OCI-LY7 (cell line): ENCODE measurements around the gene ERCC4. TPM values are rescaled to one million over a fixed set of nuclear protein-coding genes. Genes with fewer than 3 reads are reported as not detected.
A peak's percentile ranks its signal among the peaks of the same experiment; 100 is the strongest.

ENCODE experiments used
- BruUV-seq: library from RNA; stranded (reverse); fragments of 400-500 nt; replicated peaks from 2 replicates; lab custom pipeline; 2021; lab: Mats Ljungman, UMichigan
- CTCF ChIA-PET: fragments of 300-600 bp; sonication (Branson Sonifier 250); formaldehyde crosslinking; loops from one replicate; lab custom pipeline; 2022; ENCODE audit warnings: antibody characterized with exemption; ENCODE audit not compliant: unreplicated experiment; lab: Charles Lee
- POLR2A ChIA-PET: fragments of 300-600 bp; sonication (Branson Sonifier 250); formaldehyde crosslinking; loops from one replicate; lab custom pipeline; 2022; ENCODE audit warnings: antibody characterized with exemption; lab: Charles Lee
- DNase-seq: peaks from one replicate; pipeline ENCODE4 v3.0.0-alpha.2; 2015; ENCODE audit warnings: low spot score
- H2AFZ ChIP-seq: fragments of 200-600 bp; sonication (generic), shearing (Covaris generic); 2 replicates; pipeline ENCODE4 v1.6.1; 2014; ENCODE audit warnings: mild to moderate bottlenecking, antibody characterized with exemption, low read length, moderate library complexity
- H3K27ac ChIP-seq: fragments of 200-600 bp; sonication (generic); 2 replicates; pipeline ENCODE4 v1.5.1; 2014; ENCODE audit warnings: mixed run types, low read depth, mild to moderate bottlenecking, moderate library complexity, low read length, inconsistent platforms; ENCODE audit not compliant: poor library complexity, severe bottlenecking
- H3K36me3 ChIP-seq: fragments of 200-600 bp; sonication (generic); 2 replicates; pipeline ENCODE4 v1.6.1; 2014; ENCODE audit warnings: mild to moderate bottlenecking, antibody characterized with exemption, low read length, moderate library complexity, mixed read lengths; ENCODE audit not compliant: insufficient read depth
- H3K4me1 ChIP-seq: fragments of 200-600 bp; sonication (generic); 2 replicates; pipeline ENCODE4 v1.5.1; 2014; ENCODE audit warnings: mild to moderate bottlenecking, low read length; ENCODE audit not compliant: insufficient read depth, poor library complexity, severe bottlenecking
- H3K4me2 ChIP-seq: fragments of 200-600 bp; sonication (generic); 2 replicates; pipeline ENCODE4 v1.6.1; 2014; ENCODE audit warnings: mild to moderate bottlenecking, low read length
- H3K4me3 ChIP-seq: fragments of 200-600 bp; sonication (generic); 2 replicates; pipeline ENCODE4 v1.5.1; 2014; ENCODE audit warnings: mild to moderate bottlenecking, low read depth, low read length; ENCODE audit not compliant: poor library complexity, severe bottlenecking
- H3K79me2 ChIP-seq: fragments of 200-600 bp; sonication (generic); 2 replicates; pipeline ENCODE4 v1.6.1; 2016; ENCODE audit warnings: low read depth, mild to moderate bottlenecking, low read length, moderate library complexity, mixed read lengths; ENCODE audit not compliant: insufficient read depth
- H3K9me2 ChIP-seq: fragments of 200-600 bp; sonication (generic); 2 replicates; pipeline ENCODE4 v1.6.1; 2016; ENCODE audit warnings: mild to moderate bottlenecking, low read length, mixed read lengths; ENCODE audit not compliant: insufficient read depth
- H3K9me3 ChIP-seq: fragments of 200-600 bp; sonication (generic); 2 replicates; pipeline ENCODE4 v1.6.1; 2014; ENCODE audit warnings: mild to moderate bottlenecking, mixed run types, low read length, mixed read lengths
- H4K20me1 ChIP-seq: fragments of 200-600 bp; sonication (generic); 2 replicates; pipeline ENCODE4 v1.6.1; 2014; ENCODE audit warnings: mild to moderate bottlenecking, antibody characterized with exemption, low read length, moderate library complexity, mixed read lengths; ENCODE audit not compliant: insufficient read depth
- CTCF ChIP-seq: fragments of 200-600 bp; sonication (generic); conservative IDR thresholded peaks from 2 replicates; pipeline ENCODE4 v1.5.1; 2014; ENCODE audit warnings: mild to moderate bottlenecking, antibody characterized with exemption, low read length, moderate library complexity, mixed read lengths
- EZH2phosphoT487 ChIP-seq: fragments of 200-600 bp; sonication (generic); IDR thresholded peaks from 2 replicates; pipeline ENCODE4 v1.6.1; 2018; ENCODE audit warnings: low read depth, borderline replicate concordance, mild to moderate bottlenecking, mixed run types, antibody characterized with exemption, low read length, moderate library complexity, mixed read lengths
- intact Hi-C: fragments of 100-400 bp; cut with micrococcal nuclease; formaldehyde crosslinking; loops from one replicate; pipeline ENCODE4 v1.10.0; 2022; ENCODE audit not compliant: unreplicated experiment
- total RNA-seq, 2 experiments: library from RNA; depleted of rRNA in 1 of 2; stranded (reverse); fragments of >200 nt in 1 of 2; shearing (Covaris generic) in 1 of 2; gene quantifications; 2 replicates each; pipeline ENCODE4 v1.2.3, GENCODE V29; 2014 to 2022

Gene ERCC4
- total RNA-seq, 2 experiments from 2014 or later: 7.3 to 21.6 TPM

- POLR2A ChIA-PET: interaction anchor here (0.6 kb wide), 1 partner anchor 19 kb away, joined by 3 read pairs; no protein-coding TSS in a partner anchor
- H3K9me3 ChIP-seq: no peaks in the 10 kb centered on the region
- H3K4me3 ChIP-seq: no peak overlapping the region
- no TSS peak for BruUV-seq
- no peaks in the 10 kb centered on the region for H3K4me1 ChIP-seq
- CTCF ChIA-PET: no interaction called here
- H2AFZ ChIP-seq: peak overlapping the region; percentile 27; the same call in 1 of the 2 replicates
- intact Hi-C loops: no loop called here
- H3K4me2 ChIP-seq: peak overlapping the region; percentile 41; the same call in 1 of the 2 replicates
- no peaks in the 10 kb centered on the region for H3K9me2 ChIP-seq
- no peaks in the 10 kb centered on the region for H3K36me3 ChIP-seq
- DNase-seq: no peak
- no peak for TF ChIP-seq CTCF
- TF ChIP-seq EZH2phosphoT487: no peak
- no peak overlapping the region for H3K27ac ChIP-seq
- H3K79me2 ChIP-seq: no peaks in the 10 kb centered on the region
- no peaks in the 10 kb centered on the region for H4K20me1 ChIP-seq
Observed at GRCh38 chr16:13957197-13958078, 37.5 kb downstream of the ERCC4 start.

GRCh38 chr16:13958474-13958873, 38.5 kb downstream of the ERCC4 start:
- ChIA-PET CTCF (no interaction called here), POLR2A (no interaction called here)
- no peak for DNase-seq
- TF ChIP-seq CTCF (no peak), EZH2phosphoT487 (no peak)
- Histone ChIP-seq H3K4me3 (no peak overlapping the region), H3K27ac (no peak overlapping the region), H3K4me1 (no peaks in the 10 kb centered on the region), H2AFZ (no peak overlapping the region), H3K9me2 (no peaks in the 10 kb centered on the region), H3K36me3 (no peaks in the 10 kb centered on the region), H3K79me2 (no peaks in the 10 kb centered on the region), H4K20me1 (no peaks in the 10 kb centered on the region), H3K4me2 (no peak overlapping the region), H3K9me3 (no peaks in the 10 kb centered on the region)
- BruUV-seq: no TSS peak
- intact Hi-C loops: no loop called here

GRCh38 chr16:13959626-13960025, 39.7 kb downstream of the ERCC4 start:
- no peak for DNase-seq
- intact Hi-C loops: no loop called here
- no TSS peak for BruUV-seq

More at GRCh38 chr16:13959626-13960025, 39.7 kb downstream of the ERCC4 start:
- H3K9me2 ChIP-seq: no peaks in the 10 kb centered on the region
- H3K4me1 ChIP-seq: no peaks in the 10 kb centered on the region
- H3K9me3 ChIP-seq: no peaks in the 10 kb centered on the region
- no peaks in the 10 kb centered on the region for H4K20me1 ChIP-seq
- CTCF ChIA-PET: no interaction called here
- H3K4me2 ChIP-seq: no peak overlapping the region
- no peaks in the 10 kb centered on the region for H3K36me3 ChIP-seq
- POLR2A ChIA-PET: no interaction called here
- H2AFZ ChIP-seq: no peak overlapping the region
- no peak for TF ChIP-seq EZH2phosphoT487
- no peak for TF ChIP-seq CTCF
- no peak overlapping the region for H3K4me3 ChIP-seq
- no peak overlapping the region for H3K27ac ChIP-seq
- H3K79me2 ChIP-seq: no peaks in the 10 kb centered on the region
